Fibroblast of skin of left quadriceps (primary cell): ENCODE measurements around the gene IGF1R.

Experiments used
- DNase-seq, 2 experiments: peaks; one replicate each; pipeline ENCODE4 v3.0.0-alpha.2; 2013; ENCODE audit warnings: low read depth in 2 of 2

The IGF1R gene

DNA sequence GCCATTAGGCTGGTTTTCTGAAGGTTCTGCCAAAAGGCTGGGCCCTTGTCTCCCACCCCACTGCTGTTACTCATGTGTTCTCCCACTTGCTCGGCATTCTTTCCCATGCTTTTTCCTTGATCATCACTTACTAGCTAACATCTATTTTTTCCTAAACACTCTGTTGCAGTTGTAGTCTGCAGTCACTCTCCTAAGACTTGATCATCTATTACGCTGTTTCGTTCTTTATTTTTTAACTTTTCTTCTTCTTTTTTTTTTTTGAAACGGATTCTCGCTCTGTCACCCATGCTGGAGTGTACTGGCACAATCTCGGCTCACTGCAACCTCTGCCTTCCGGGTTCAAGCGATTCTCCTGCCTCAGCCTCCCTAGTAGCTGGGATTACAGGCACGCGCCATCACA is 176.3 kb downstream of the IGF1R start:
- no peak for DNase-seq

DNA sequence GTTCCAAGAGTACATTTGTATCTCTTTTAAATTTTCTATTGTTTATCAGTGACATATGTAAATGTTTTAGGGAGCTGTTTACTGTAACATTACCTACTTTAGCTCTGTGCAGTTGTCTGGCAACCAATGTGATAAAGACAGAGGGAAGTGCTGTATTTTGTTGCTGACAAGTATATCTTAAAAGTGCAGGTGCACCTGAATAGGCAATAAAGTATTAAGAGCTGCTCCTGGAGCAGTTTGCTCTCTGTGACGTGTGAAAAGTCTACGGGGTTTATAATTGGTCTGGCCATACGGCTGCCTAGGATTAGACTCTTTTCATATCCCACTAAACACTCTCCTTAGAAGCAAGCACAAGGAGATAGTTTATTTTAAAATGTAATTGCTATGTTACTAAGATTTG is 178.3 kb downstream of the IGF1R start:
- DNase-seq, result no peak

- DNase-seq, result no peak
Observed at GRCh38 chr15:98827217-98827616, 178.9 kb downstream of the IGF1R start.

- DNase-seq, result no peak
Observed at GRCh38 chr15:98830034-98830634, 181.8 kb downstream of the IGF1R start.

GRCh38 chr15:98834976-98835375 is 186.6 kb downstream of the IGF1R start:
- no peak for DNase-seq

- no peak for DNase-seq
Observed at GRCh38 chr15:98835876-98836275, 187.5 kb downstream of the IGF1R start.

GRCh38 chr15:98838387-98839259 is 190.3 kb downstream of the IGF1R start:
- no peak for DNase-seq

DNA sequence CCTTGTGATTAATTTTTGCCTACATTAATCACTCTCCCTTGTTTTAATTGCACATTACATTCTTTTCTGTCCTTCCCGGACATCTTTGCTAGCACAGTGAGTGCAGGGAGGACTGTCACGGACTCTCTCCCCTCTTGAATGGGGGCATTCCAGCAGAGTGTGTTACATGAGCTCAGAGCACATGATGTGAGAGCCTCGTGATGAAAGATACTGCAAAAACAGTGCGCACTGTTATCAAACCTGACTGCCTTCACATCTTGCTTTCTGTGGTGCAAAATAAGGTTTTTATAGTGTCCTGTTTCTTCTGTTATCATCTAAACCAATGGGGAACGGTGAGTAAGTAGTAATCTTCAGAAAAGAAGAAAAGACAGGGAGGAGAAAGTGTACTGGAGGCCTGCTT is 191.7 kb downstream of the IGF1R start:
- no peak for DNase-seq

DNA sequence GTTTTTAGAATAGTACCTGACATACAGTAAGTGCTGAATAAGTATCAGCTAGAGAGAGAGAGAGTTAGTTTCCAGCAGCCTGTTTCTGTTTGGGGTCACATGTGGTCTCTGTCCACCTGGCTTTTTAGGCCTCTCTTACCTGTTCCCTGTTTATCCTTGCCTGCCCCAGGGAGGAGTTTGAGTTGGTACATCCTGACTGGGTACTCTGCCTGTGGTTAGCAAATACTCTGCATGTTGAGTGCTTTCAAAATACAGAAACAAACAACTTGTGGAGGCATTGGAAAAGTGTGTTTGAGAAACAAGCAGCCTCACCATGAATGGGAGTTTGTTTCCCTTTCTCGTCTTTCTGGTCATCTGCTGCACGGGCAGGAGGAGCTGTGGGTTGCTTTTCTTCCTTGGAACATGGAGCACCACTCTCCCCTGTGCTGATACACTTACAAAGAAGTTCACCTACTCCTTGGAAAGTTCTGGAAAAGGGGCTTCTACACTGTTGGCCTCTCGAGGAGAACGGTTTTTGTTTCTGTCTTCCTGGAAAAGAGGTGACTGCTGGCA is 193.2 kb downstream of the IGF1R start:
- no peak for DNase-seq

DNA sequence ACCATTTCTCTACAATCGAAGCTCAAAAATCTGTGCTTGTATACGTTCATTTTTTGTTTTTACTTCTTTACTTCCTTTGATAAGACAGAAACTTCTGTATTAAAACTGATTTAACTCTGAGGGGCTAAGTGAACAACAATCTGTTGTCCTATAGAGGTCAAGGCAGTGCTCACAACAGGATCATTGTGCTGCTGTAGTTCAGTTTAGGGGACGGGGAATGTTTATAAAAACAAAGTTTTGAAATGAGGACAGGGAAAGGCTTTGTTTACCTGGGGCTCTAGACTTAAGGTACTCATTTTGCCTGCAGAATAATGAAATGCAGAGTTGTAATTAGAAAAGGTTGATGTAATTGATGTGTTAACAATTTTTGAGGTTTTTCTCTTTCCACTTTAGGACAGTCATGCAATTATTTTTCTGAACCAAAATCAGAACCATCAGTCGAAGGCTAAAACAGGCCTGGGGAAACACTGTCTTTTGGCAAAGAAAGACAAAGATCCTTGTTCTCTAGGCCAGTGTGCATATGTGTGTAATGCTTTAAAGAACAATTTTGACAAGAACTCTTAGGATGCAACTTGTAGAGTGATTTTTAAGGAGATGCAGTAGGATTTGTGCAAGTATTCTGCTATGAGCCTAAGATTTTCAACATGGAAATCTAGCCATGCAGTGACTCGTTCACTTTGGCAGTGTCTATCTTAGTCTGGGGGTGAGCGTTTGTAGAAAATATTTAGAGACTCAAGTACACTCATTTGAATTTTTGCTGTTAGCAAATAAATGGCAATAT is 194.0 kb downstream of the IGF1R start:
- no peak for DNase-seq

- DNase-seq, result no peak
Observed at GRCh38 chr15:98842973-98843285, 194.6 kb downstream of the IGF1R start.

GRCh38 chr15:98843844-98844243 is 195.5 kb downstream of the IGF1R start:
- no peak for DNase-seq

GRCh38 chr15:98844261-98844660 is 195.9 kb downstream of the IGF1R start:
- DNase-seq, result no peak

DNA sequence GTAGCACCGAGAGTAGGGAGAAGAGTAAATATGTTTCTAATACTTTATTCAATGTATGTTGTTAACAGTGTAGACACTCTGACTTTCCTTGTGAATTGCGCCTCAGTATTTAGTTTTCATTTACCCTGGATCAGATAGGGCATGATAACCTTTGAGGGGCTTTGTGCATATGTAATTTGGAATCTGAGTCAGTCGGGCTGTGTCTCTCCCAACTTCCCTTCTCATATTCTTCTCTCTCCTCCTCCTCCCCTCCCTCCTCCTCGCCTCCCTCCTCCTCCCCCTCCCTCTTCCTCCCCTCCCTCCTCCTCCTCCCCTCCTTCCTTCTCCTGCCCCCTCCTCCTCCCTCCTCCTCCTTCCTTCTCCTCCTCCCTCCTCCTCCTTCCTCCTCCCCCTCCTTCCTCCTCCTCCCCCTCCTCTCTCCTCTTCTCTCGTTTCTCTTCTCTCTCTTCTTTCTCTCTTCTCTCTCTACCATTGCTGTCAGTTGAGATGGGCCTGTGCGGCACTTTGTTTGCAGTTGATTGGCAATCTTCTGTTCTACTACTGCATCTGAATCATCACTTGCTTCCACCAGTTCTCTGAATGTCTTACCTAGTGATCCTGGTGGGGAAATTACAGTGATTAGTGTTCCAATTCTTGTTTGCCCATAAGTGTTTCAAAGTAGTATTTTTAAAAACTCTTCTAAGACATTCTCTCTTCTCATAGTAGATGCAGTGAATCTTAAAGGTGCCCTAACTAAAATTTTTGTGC is 197.0 kb downstream of the IGF1R start:
- no peak for DNase-seq

DNA sequence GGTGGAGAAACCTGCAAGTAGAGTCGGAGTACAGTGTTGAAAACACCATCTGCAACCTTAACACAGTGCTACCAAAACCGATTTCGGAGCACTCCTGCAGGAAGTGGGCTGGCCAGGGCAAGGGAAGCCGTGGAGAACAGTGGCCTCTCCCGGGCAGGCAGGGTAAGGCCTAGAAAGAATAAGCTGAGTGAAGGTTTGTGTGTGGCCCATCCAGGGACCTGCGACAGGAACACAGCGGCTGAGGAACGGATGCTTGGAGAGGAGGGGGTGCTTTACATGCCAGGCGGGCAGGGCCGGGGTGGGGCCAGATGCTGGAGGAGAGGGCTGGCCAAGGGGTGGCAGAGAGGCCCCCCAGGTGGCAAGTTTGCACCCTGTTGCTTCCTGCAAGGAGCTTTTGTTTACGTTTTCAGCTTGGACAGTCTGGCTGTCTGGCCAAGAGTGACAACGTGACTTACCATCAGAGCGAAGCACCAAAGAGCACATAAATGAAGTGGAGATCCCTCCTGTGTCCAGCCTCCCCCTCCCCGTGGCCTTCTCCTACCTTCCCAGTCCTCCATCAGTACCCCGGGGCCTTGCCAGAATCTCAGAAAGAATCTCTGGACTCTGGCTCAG is 202.7 kb downstream of the IGF1R start:
- no peak for DNase-seq

DNA sequence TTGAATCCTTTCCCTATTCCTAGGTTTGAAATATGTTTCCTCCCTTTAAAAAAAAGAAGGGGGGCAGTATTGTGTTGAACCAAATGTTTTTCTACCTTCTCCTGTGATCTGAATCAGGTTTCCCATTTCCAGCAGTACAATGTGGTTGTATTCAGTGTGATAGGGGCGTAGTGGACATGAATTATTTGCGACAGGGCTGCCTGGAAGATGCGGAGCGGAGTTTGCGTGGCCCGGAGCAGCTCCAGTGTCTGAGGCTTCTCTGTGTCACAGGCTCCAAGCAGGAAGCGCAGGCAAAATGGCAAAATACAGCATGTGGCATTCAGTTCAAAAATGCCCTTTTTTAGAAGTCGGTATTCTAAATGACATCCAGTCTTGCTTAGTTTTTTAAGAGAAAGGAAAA is 204.8 kb downstream of the IGF1R start:
- DNase-seq, result peak; percentile 83 to 87

DNA sequence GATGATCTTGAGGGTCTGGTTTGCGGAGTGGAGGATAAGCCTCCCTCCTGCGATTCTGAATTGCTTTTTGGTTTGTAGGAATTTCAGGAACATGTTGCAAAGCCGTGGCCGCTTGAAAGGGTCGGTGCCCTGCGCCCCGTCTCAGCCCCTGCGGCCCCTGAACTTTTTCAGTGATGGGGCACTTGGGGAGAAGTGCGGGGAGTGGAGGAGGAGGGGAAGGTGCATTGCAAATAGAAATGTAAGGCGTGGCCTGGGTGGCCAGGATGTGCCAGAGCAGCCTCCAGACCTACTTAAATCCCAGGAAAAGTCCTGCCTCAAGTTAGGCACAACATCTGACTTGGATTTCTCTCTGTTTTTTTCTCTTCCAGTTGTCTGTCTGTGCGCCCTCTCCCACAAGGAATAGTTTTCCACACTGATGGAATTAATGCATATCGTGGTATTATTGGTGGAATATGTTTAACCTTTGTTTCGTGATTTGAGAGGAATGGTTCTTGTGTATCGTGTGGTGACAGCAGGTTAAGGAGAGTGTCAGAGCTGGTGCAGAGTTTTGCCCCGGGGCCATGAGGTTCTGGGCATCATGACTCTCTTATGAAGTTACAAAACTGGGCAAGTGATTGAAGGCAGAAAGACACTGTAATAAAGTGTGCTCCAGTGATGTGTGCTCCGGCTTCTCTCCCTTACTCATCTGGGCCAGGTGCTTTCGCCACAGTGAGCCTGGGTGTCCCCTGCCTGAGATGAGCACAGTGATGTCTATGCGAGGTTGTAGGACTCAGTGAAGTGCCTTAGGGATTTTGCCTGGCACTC is 205.5 kb downstream of the IGF1R start:
- no peak for DNase-seq

DNA sequence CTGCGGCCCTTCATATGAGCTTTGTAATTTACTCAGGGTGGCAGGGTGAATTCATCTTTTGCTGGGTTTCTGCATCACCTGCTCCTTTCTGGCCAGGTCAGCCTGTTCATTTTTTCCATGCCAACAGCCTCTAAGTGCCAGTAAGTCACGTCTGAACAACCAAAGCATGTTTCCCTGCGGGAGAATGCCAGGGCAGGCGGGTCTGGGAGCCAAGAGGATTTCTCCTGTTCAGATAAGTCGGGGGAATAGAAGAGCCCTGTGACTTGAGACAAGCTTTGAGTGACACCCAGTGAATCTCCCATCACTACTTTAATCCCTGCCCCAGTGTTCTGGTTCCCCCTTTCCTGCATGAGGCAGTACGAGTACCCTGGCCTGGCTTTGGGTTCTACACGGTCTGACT is 206.2 kb downstream of the IGF1R start:
- no peak for DNase-seq

GRCh38 chr15:98855067-98855814 is 206.9 kb downstream of the IGF1R start:
- no peak for DNase-seq
